Esophagus (tissue), 2 donors: ENCODE results near the gene POU2F2. TPM values are rescaled to one million over a fixed set of nuclear protein-coding genes. Genes with fewer than 3 reads are reported as not detected.

ENCODE experiments used
- H3K27ac ChIP-seq, 2 donors: one replicate each; pipeline ENCODE4 v1.5.1; 2013; ENCODE audit warnings: low read depth in 2 of 2, mild to moderate bottlenecking in 2 of 2, inconsistent platforms in 1 of 2, low read length in 1 of 2, moderate library complexity in 1 of 2
- H3K27me3 ChIP-seq, 2 donors: one replicate each; pipeline ENCODE4 v1.6.1; 2013; ENCODE audit warnings: low read length in 2 of 2, control low read depth in 1 of 2, mild to moderate bottlenecking in 1 of 2; ENCODE audit not compliant: insufficient read depth in 2 of 2, control insufficient read depth in 1 of 2
- H3K36me3 ChIP-seq, 2 donors: one replicate each; pipeline ENCODE4 v1.6.1; 2013; ENCODE audit warnings: low read length in 1 of 2; ENCODE audit not compliant: control insufficient read depth in 2 of 2, insufficient read depth in 2 of 2
- H3K4me1 ChIP-seq, 2 donors: one replicate each; pipeline ENCODE4 v1.6.1; 2013; ENCODE audit warnings: low read length in 1 of 2; ENCODE audit not compliant: control insufficient read depth in 2 of 2, insufficient read depth in 2 of 2
- H3K4me3 ChIP-seq, 2 donors: one replicate each; pipeline ENCODE4 v1.5.1; 2013; ENCODE audit warnings: low read length in 2 of 2, mild to moderate bottlenecking in 2 of 2, low read depth in 1 of 2, moderate library complexity in 1 of 2
- H3K9me3 ChIP-seq, 2 donors: one replicate each; pipeline ENCODE4 v1.6.1; 2013; ENCODE audit warnings: mild to moderate bottlenecking in 2 of 2, low read depth in 1 of 2, low read length in 1 of 2, moderate library complexity in 1 of 2; ENCODE audit not compliant: control insufficient read depth in 2 of 2, insufficient read depth in 1 of 2
- WGBS, 2 donors: extraction: QIAGEN DNeasy Blood & Tissue Kit; methylation state at CpG; one replicate each; pipeline ENCODE4 v1.1.7; 2013; 5-methylcytosine and 5-hydroxymethylcytosine counted together
- polyA plus RNA-seq, 2 donors: library from polyadenylated mRNA; stranded (reverse); fragments of 200-250 nt; gene quantifications; one replicate each; pipeline ENCODE4 v1.2.3, GENCODE V29; 2013
- donor health status: healthy with polysubstance abuse.
- donor health status: Bipolar disorder and iron deficiency.

Gene POU2F2
- polyA plus RNA-seq = under 1 TPM; 0.39 to 0.79 TPM

DNA sequence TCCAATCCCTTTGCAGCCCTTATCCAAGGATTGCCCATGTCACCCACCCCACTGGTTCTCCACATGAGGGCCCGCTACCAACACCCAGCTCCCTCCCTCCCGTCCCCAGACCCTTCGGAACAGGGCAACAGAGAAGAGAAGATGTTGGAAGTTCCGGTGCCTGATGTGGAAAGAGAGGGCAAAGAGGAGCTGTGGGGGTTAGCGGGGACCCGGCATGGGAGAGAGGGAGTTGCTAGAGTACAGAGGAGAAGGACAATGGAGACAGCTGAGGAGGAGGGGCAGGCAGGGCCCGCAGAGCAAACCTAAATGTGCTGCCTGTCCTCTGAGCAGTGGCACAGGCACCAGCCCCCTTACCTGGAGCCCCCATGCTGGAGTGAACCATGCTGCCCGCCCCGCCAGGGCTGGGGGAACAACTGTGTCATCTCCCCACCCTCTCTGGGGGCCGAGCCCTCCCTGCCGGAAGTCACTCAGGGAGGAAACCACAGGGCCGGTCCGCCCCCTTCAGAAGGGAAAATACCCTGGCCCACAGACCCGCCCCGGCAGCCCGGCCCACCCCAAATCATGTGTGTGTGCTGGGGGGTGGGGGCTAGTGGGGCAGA lies at the start of gene POU2F2:
POU2F2 (minus strand) TSS at position 417 of the 599 bp plus-strand sequence; CDS start at position 382, 35 bp downstream.
- H3K27me3 ChIP-seq = peaks cover 0 to 4% of the 10 kb centered on the region in 2 donors
- H3K27ac ChIP-seq = no peak within 1 kb of the TSS
- H3K9me3 ChIP-seq = no peaks in the 10 kb centered on the region
- H3K36me3 ChIP-seq = no peaks in the 10 kb centered on the region
- 11 to 15% methylated on average over 15 to 16 of the region's 16 CpGs for WGBS, 2 donors
- H3K4me1 ChIP-seq = peaks cover 2 to 10% of the 10 kb centered on the region in 2 donors
- peak within 1 kb of the TSS; percentile 1 to 23 for H3K4me3 ChIP-seq

- no peak overlapping the region for H3K4me3 ChIP-seq
Measured at GRCh38 chr19:42178791-42179674, 46.8 kb upstream of the POU2F2 start.

DNA sequence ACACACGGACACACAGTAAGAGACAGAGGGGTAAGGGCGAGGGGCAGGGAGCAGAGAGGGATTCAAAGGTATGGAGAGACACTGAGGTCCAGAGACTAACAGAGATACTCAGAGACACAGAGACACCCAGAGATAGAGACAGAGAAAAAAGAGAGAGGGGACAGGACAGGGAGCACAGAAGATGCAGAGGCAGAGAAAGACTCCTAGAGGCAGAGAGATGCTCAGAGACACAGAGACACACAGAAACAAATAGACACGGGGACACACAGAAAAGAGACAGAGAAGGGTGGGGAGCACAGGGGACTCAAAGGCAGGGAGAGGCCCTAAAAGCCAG lies 45.4 kb upstream of the POU2F2 start:
- peaks cover 0 to 7% of the 10 kb centered on the region in 2 donors for H3K4me1 ChIP-seq
- H3K9me3 ChIP-seq = no peaks in the 10 kb centered on the region
- H3K4me3 ChIP-seq = no peak overlapping the region
- no peak overlapping the region for H3K27ac ChIP-seq
- no peaks in the 10 kb centered on the region for H3K36me3 ChIP-seq
- peaks cover 0 to 13% of the 10 kb centered on the region in 2 donors for H3K27me3 ChIP-seq
- 30 to 34% methylated on average over 3 of the region's 3 CpGs for WGBS, 2 donors

More at GRCh38 chr19:42178791-42179674, 46.8 kb upstream of the POU2F2 start:
- Histone ChIP-seq H3K9me3 (no peaks in the 10 kb centered on the region), H3K4me1 (peaks cover 0 to 7% of the 10 kb centered on the region in 2 donors), H3K36me3 (no peaks in the 10 kb centered on the region), H3K27ac (no peak overlapping the region), H3K27me3 (peaks cover 0 to 13% of the 10 kb centered on the region in 2 donors)
- 12 to 17% methylated on average over 9 to 13 of the region's 13 CpGs for WGBS, 2 donors

DNA sequence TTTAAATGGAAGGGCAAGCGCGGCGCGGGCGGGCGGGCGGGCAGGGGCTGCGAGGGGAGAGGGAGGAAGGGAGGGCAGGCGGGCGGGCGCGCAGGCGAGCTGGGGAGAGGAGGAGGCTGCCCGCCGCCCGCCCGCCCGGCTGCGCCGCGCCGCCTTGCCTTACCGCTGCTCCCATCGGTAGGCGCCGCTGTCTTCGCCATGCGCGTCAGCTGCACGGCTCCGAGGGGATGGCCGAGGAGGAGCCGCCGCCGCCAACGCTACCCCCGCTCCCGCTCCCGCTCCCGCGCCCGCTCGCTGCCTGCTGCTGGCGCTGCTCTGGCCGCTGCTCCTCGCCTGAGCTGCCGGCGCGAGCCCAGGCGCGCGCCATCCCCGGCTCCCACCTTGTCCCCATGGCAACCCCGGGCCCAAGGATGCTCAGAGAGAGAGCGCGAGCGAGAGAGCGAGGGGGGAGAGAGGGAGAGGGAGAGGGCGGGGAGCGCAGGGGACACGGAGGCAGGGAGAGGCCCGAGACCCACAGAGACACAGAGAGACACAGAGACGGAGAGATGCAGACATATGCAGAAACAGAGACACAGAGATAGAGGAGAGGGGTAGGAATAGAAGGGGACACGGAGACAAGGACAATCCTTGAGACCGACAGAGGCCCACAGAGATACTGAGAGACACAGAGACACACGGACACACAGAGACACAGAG lies 44.9 kb upstream of the POU2F2 start:
- no peak overlapping the region for H3K27ac ChIP-seq
- peak overlapping the region; percentile 16 to 30 for H3K4me3 ChIP-seq
- no peaks in the 10 kb centered on the region for H3K9me3 ChIP-seq
- no peaks in the 10 kb centered on the region for H3K36me3 ChIP-seq
- H3K27me3 ChIP-seq = peaks cover 0 to 14% of the 10 kb centered on the region in 2 donors
- peaks cover 0 to 7% of the 10 kb centered on the region in 2 donors for H3K4me1 ChIP-seq
- 1% methylated on average over 36 to 61 of the region's 66 CpGs for WGBS, 2 donors

GRCh38 chr19:42176649-42176989 lies 44.4 kb upstream of the POU2F2 start:
- 1% methylated on average over 31 of the region's 31 CpGs for WGBS, 2 donors
- Histone ChIP-seq H3K4me3 (peak overlapping the region; percentile 27 to 30), H3K9me3 (no peaks in the 10 kb centered on the region), H3K4me1 (peaks cover 0 to 7% of the 10 kb centered on the region in 2 donors), H3K27ac (no peak overlapping the region), H3K27me3 (peaks cover 0 to 16% of the 10 kb centered on the region in 2 donors), H3K36me3 (no peaks in the 10 kb centered on the region)

- Histone ChIP-seq H3K27me3 (peaks cover 0 to 16% of the 10 kb centered on the region in 2 donors), H3K4me3 (peak overlapping the region; percentile 27 to 30), H3K4me1 (peaks cover 0 to 7% of the 10 kb centered on the region in 2 donors), H3K27ac (peak overlapping the region in 1 of 2 donors; percentile 9), H3K9me3 (no peaks in the 10 kb centered on the region), H3K36me3 (no peaks in the 10 kb centered on the region)
- 2% methylated on average over 34 of the region's 34 CpGs for WGBS, 2 donors
Measured at GRCh38 chr19:42175952-42176648, 43.9 kb upstream of the POU2F2 start.

DNA sequence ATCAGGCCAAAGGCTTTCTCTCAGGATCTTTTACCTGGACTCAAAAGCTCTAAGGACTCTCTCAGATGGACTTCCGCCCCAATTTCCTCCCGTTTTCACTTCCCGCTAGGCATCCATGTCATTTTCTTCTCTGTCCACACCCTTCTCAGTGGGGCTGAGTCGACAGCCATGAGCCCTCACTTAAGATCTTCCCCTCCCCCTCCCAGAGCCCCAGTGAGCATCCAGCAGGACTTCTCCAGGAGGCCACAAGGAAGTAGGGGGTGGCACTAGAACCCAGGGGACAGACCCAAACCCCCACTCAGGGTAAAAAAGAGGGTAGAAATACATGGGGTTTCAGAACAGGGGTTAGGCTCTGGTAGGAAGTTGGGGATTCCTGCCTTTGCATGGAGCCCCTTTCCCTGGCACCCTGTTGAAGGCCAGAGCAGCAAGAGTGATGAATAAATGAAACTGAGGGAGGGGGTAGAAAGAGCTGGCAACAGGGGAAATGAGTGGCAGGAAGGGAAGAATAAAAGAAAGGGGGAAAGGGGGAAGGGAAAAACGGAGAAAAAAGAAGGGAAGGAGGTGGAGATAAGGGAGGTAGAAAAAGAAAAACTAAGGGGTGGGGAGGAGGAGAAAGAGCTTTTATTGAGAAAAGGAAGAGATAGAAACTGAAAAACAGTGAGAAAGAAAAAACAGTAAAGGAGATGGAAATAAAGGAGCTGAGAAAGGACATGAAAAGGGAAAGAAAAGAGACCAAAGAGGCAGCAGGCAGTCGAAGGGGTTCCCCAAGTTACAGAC lies 42.9 kb upstream of the POU2F2 start:
- Histone ChIP-seq H3K27me3 (peaks cover 0 to 16% of the 10 kb centered on the region in 2 donors), H3K4me1 (peaks cover 0 to 7% of the 10 kb centered on the region in 2 donors), H3K27ac (peak overlapping the region in 1 of 2 donors; percentile 9), H3K36me3 (no peaks in the 10 kb centered on the region), H3K4me3 (no peak overlapping the region), H3K9me3 (no peaks in the 10 kb centered on the region)
- 48% methylated on average over 6 of the region's 6 CpGs for WGBS, 2 donors

GRCh38 chr19:42174188-42174587 lies 41.9 kb upstream of the POU2F2 start:
- WGBS, 2 donors = 88% methylated on average over 11 of the region's 11 CpGs
- H3K4me1 ChIP-seq = peaks cover 0 to 7% of the 10 kb centered on the region in 2 donors
- peaks cover 0 to 9% of the 10 kb centered on the region in 2 donors for H3K27me3 ChIP-seq
- H3K27ac ChIP-seq = no peak overlapping the region
- H3K4me3 ChIP-seq = no peak overlapping the region
- H3K9me3 ChIP-seq = no peaks in the 10 kb centered on the region
- H3K36me3 ChIP-seq = no peaks in the 10 kb centered on the region
